NK-92 (cell line): Measurements from ENCODE around the gene ZNF688.
A peak's percentile ranks its signal among the peaks of the same experiment; 100 is the strongest.
"Not testable (repeated sequence)": the region's sequence is repeated elsewhere in the genome, so short reads cannot be mapped to it uniquely, and the experiment has no call there.

ENCODE experiments used
- DNase-seq: peaks from one replicate; lab custom pipeline; 2025; ENCODE audit not compliant: unreplicated experiment; lab: John Stamatoyannopoulos, UW

Gene ZNF688

GRCh38 chr16:30557957-30558788, 13.3 kb downstream of the ZNF688 start, which contains the start of gene ZNF764:
ZNF764 (minus strand) TSS chr16:30558374; CDS start chr16:30558182, 192 bp downstream.
- DNase-seq = peak; percentile 48

- DNase-seq = no peak
These were observed 13.9 kb downstream of the ZNF688 start for GRCh38 chr16:30557707-30557956.

GRCh38 chr16:30556125-30556473, 15.4 kb downstream of the ZNF688 start:
- DNase-seq = no peak

GRCh38 chr16:30555315-30556124, 16.0 kb downstream of the ZNF688 start:
- no peak for DNase-seq

- no peak for DNase-seq
These were observed 16.8 kb downstream of the ZNF688 start for GRCh38 chr16:30554557-30555314.

- no peak for DNase-seq
These were observed 18.1 kb downstream of the ZNF688 start for GRCh38 chr16:30553393-30553899.

- DNase-seq = no peak
These were observed 18.6 kb downstream of the ZNF688 start for GRCh38 chr16:30552956-30553355.

GRCh38 chr16:30551781-30552180, 19.7 kb downstream of the ZNF688 start:
- no peak for DNase-seq

- DNase-seq = no peak
These were observed 22.9 kb downstream of the ZNF688 start for GRCh38 chr16:30548416-30549253.

- DNase-seq = no peak
These were observed 25.4 kb downstream of the ZNF688 start for GRCh38 chr16:30546115-30546514.

GRCh38 chr16:30543067-30543466, 28.4 kb downstream of the ZNF688 start:
- DNase-seq = no peak

- no peak for DNase-seq
These were observed 29.8 kb downstream of the ZNF688 start for GRCh38 chr16:30541502-30542329.

GRCh38 chr16:30540916-30541464, 30.5 kb downstream of the ZNF688 start:
- not testable (repeated sequence) for DNase-seq

GRCh38 chr16:30539986-30540526, 31.5 kb downstream of the ZNF688 start:
- DNase-seq = not testable (repeated sequence)

- no peak for DNase-seq
These were observed 32.2 kb downstream of the ZNF688 start for GRCh38 chr16:30539000-30539964.

- not testable (repeated sequence) for DNase-seq
These were observed 35.0 kb downstream of the ZNF688 start for GRCh38 chr16:30536391-30537024.

- no peak for DNase-seq
These were observed 35.7 kb downstream of the ZNF688 start for GRCh38 chr16:30535777-30536190.
